ENCODE results near the gene SCAF1.

SCAF1 gene

DNA sequence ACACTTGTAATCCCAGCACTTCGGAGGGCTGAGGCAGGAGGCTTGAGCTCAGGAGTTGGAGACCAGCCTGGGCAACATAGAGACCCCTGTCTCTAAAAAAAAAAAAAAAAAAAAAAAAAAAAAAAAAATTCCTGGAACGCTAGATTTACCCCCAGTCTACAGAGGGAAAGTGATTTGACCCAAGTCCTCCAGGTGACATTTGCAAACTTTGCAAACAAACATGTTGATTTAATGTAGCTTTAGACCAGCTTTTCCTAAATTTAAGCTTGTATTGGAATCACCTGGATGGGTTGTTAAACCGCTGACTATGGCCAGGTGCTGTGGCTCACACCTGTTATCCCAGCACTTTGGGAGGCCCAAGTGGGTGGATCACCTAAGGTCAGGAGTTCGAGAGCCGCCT, 57.4 kb downstream of the SCAF1 start:
- DNase-seq (ENCODE audit: low spot score): no peak
- TF ChIP-seq, protein P1, sequence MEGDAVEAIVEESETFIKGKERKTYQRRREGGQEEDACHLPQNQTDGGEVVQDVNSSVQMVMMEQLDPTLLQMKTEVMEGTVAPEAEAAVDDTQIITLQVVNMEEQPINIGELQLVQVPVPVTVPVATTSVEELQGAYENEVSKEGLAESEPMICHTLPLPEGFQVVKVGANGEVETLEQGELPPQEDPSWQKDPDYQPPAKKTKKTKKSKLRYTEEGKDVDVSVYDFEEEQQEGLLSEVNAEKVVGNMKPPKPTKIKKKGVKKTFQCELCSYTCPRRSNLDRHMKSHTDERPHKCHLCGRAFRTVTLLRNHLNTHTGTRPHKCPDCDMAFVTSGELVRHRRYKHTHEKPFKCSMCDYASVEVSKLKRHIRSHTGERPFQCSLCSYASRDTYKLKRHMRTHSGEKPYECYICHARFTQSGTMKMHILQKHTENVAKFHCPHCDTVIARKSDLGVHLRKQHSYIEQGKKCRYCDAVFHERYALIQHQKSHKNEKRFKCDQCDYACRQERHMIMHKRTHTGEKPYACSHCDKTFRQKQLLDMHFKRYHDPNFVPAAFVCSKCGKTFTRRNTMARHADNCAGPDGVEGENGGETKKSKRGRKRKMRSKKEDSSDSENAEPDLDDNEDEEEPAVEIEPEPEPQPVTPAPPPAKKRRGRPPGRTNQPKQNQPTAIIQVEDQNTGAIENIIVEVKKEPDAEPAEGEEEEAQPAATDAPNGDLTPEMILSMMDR (IDR thresholded peaks at IDR 0.05; ENCODE audit: extremely low read depth, insufficient read depth, missing control alignments): no peak
- in situ Hi-C loops (cut with MboI; ENCODE audit: low pct_unique_long_range_greater_than_20kb, low sequenced_read_pairs, unreplicated experiment): no loop called here

GRCh38 chr19:49700563-49700962, 58.6 kb downstream of the SCAF1 start:
- TF ChIP-seq, protein P1 (IDR thresholded peaks at IDR 0.05; ENCODE audit: extremely low read depth, insufficient read depth, missing control alignments): no peak
- in situ Hi-C loops (cut with MboI; ENCODE audit: low pct_unique_long_range_greater_than_20kb, low sequenced_read_pairs, unreplicated experiment): no loop called here
- no peak for DNase-seq (ENCODE audit: low spot score)

GRCh38 chr19:49701271-49701786, 59.3 kb downstream of the SCAF1 start:
- DNase-seq (ENCODE audit: low spot score): no peak
- TF ChIP-seq, protein P1 (IDR thresholded peaks at IDR 0.05; ENCODE audit: extremely low read depth, insufficient read depth, missing control alignments): no peak
- in situ Hi-C loops (cut with MboI; ENCODE audit: low pct_unique_long_range_greater_than_20kb, low sequenced_read_pairs, unreplicated experiment): no loop called here

GRCh38 chr19:49704888-49705642, 63.1 kb downstream of the SCAF1 start:
- in situ Hi-C loops (cut with MboI; ENCODE audit: low pct_unique_long_range_greater_than_20kb, low sequenced_read_pairs, unreplicated experiment): no loop called here
- TF ChIP-seq, protein P1 (IDR thresholded peaks at IDR 0.05; ENCODE audit: extremely low read depth, insufficient read depth, missing control alignments): no peak

DNA sequence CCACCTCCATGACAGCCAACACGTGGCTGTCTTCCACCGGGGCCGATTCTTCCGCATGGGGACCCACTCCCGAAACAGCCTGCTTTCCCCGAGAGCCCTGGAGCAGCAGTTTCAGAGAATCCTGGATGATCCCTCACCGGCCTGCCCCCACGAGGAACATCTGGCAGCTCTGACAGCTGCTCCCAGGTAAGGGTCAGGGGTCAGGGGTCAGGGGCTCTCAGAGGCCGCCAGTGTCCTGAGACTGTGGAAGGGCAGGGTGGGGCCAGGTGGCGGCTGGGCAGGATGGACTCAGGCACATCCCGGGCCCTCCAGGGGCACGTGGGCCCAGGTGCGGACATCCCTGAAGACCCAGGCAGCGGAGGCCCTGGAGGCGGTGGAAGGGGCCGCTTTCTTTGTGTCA, 63.9 kb downstream of the SCAF1 start:
- TF ChIP-seq, protein P1 (IDR thresholded peaks at IDR 0.05; ENCODE audit: extremely low read depth, insufficient read depth, missing control alignments): no peak
- in situ Hi-C loops (cut with MboI; ENCODE audit: low pct_unique_long_range_greater_than_20kb, low sequenced_read_pairs, unreplicated experiment): no loop called here

More at GRCh38 chr19:49704888-49705642, 63.1 kb downstream of the SCAF1 start:
- DNase-seq (ENCODE audit: low spot score): no peak

More for the DNA sequence above, 63.9 kb downstream of the SCAF1 start:
- no peak for DNase-seq (ENCODE audit: low spot score)

Data from GM13977 (cell line).